Activated naive CD4-positive, alpha-beta T cell treated with anti-CD3 and anti-CD28 coated beads for 36 hours (primary cell): Measurements from ENCODE around the gene FBXO7. TPM values are rescaled to one million over a fixed set of nuclear protein-coding genes. Genes with fewer than 3 reads are reported as not detected.

Experiments used
- CTCF ChIA-PET: fragments of 350-600 bp; sonication (Branson Sonifier 250); formaldehyde crosslinking; loops from one replicate; lab custom pipeline; 2021; ENCODE audit warnings: antibody characterized with exemption; lab: Charles Lee
- DNase-seq: peaks from one replicate; pipeline ENCODE4 v3.0.0-alpha.2; 2020
- H3K27ac Mint-ChIP-seq: one replicate; pipeline ENCODE4 v1.8.0; 2021; ENCODE audit warnings: mild to moderate bottlenecking, mixed read lengths
- H3K27me3 Mint-ChIP-seq: one replicate; pipeline ENCODE4 v1.8.0; 2021; ENCODE audit warnings: low read depth, mixed read lengths
- H3K36me3 Mint-ChIP-seq: one replicate; pipeline ENCODE4 v1.8.0; 2021; ENCODE audit warnings: low read depth, mixed read lengths
- H3K4me1 Mint-ChIP-seq: one replicate; pipeline ENCODE4 v1.8.0; 2021; ENCODE audit warnings: low read depth, mixed read lengths
- H3K4me3 Mint-ChIP-seq: one replicate; pipeline ENCODE4 v1.8.0; 2021; ENCODE audit warnings: mild to moderate bottlenecking, moderate library complexity, mixed read lengths
- H3K9me3 Mint-ChIP-seq: one replicate; pipeline ENCODE4 v1.8.0; 2021; ENCODE audit warnings: mixed read lengths
- intact Hi-C: fragments of 100-400 bp; cut with micrococcal nuclease; formaldehyde crosslinking; loops from one replicate; pipeline ENCODE4 v1.15.1; 2023
- total RNA-seq, 2 experiments: library from RNA; stranded (reverse); gene quantifications; one replicate each; pipeline ENCODE4 v1.2.3, GENCODE V29; 2021

Gene FBXO7
- total RNA-seq, 2 experiments from 2014 or later, result 62.5 to 65.9 TPM

DNA sequence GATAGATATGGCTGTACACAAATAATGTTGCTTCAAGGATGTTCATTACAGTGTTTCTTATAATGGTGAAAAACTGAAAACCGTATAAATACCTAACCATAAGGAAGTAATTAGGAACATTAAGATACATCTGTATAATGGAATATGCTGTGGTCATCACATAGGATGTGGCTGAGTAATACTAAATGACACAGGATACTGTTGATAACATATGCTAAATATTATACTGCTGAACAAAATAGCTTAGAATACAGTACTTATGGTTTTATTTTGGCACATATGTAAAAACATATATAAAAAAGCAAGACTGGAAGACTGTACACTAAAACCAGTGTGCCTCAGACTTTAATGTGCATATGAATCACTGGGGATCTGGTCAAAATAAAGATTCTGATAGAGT lies 43.8 kb downstream of the FBXO7 start:
- Mint-ChIP-seq H3K36me3 (no peaks in the 10 kb centered on the region), H3K27me3 (no peaks in the 10 kb centered on the region), H3K4me3 (no peak overlapping the region), H3K9me3 (no peaks in the 10 kb centered on the region), H3K27ac (no peak overlapping the region), H3K4me1 (no peaks in the 10 kb centered on the region)
- intact Hi-C loops, result loop anchor here (5.0 kb wide), 1 partner anchor 541 kb away; no protein-coding TSS in a partner anchor
- no peak for DNase-seq
- CTCF ChIA-PET, result interaction anchor here (0.6 kb wide), 1 partner anchor 245 kb away, joined by 5 read pairs; no protein-coding TSS in a partner anchor

DNA sequence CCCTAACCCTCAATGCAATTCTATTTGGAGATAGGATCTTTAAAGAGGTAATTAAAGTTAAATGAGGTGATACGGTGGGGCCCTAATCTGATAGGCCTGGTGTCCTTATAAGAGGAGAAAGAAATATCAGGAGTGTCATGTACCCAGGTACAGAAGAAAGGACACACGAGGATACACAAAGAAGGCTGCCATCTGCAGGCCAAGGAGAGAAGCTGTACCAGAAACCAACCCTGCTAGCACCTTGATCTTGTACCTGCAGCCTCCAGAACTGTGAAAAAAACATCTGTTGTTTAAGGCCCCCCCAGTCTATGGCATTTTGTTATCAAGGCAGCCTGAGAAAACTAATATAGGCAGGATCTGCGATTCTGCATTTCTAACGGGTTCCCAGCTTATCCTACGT lies 44.2 kb downstream of the FBXO7 start:
- Mint-ChIP-seq H3K4me3 (no peak overlapping the region), H3K27me3 (no peaks in the 10 kb centered on the region), H3K9me3 (no peaks in the 10 kb centered on the region), H3K36me3 (no peaks in the 10 kb centered on the region), H3K4me1 (no peaks in the 10 kb centered on the region), H3K27ac (no peak overlapping the region)
- CTCF ChIA-PET, result interaction anchor here (0.6 kb wide), 1 partner anchor 245 kb away, joined by 5 read pairs; no protein-coding TSS in a partner anchor
- intact Hi-C loops, result loop anchor here (1.0 to 5.0 kb wide), 2 partner anchors 45 to 542 kb away; partner anchors contain the start of gene FBXO7
- DNase-seq, result peak; percentile 30

GRCh38 chr22:32520612-32521011 lies 46.0 kb downstream of the FBXO7 start:
- no peak for DNase-seq
- Mint-ChIP-seq H3K27me3 (no peaks in the 10 kb centered on the region), H3K36me3 (no peaks in the 10 kb centered on the region), H3K27ac (no peak overlapping the region), H3K9me3 (no peaks in the 10 kb centered on the region), H3K4me3 (no peak overlapping the region), H3K4me1 (no peaks in the 10 kb centered on the region)
- intact Hi-C loops, result no loop called here
- CTCF ChIA-PET, result interaction anchor here (2.0 kb wide), 1 partner anchor 276 kb away, joined by 6 read pairs; no protein-coding TSS in a partner anchor

DNA sequence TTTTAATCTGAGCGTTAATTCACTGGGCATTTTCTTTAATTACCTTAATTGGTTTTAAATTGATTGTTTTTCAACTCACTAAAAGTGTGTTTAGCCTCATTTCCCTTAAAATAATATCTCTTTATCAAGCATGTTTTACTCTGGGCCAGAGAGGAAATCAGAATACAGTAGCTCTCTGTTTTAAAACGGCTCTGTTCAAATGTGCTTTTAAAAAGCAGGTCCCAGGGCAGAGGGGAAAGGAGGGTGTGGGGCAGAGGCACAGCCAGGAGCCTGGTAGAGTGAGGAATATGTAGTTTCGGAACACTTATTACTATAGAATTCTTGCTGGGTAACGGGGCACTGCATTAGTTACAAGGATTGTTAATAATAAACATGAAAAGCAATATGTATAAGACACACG lies 47.6 kb downstream of the FBXO7 start:
- H3K27me3 Mint-ChIP-seq, result no peaks in the 10 kb centered on the region
- no peaks in the 10 kb centered on the region for H3K4me1 Mint-ChIP-seq
- H3K4me3 Mint-ChIP-seq, result no peak overlapping the region
- no peaks in the 10 kb centered on the region for H3K9me3 Mint-ChIP-seq
- no peak overlapping the region for H3K27ac Mint-ChIP-seq
- CTCF ChIA-PET, result interaction anchor here (2.0 kb wide), 1 partner anchor 275 kb away, joined by 6 read pairs; no protein-coding TSS in a partner anchor
- no peaks in the 10 kb centered on the region for H3K36me3 Mint-ChIP-seq
- no peak for DNase-seq
- intact Hi-C loops, result no loop called here

GRCh38 chr22:32527756-32528155 lies 53.1 kb downstream of the FBXO7 start:
- DNase-seq, result no peak
- CTCF ChIA-PET, result interaction anchor here (1.4 to 4.6 kb wide), 5 partner anchors 129 to 459 kb away, joined by 3 to 45 read pairs (median 7); no protein-coding TSS in a partner anchor
- Mint-ChIP-seq H3K9me3 (no peaks in the 10 kb centered on the region), H3K4me3 (no peak overlapping the region), H3K4me1 (no peaks in the 10 kb centered on the region), H3K36me3 (no peaks in the 10 kb centered on the region), H3K27me3 (no peaks in the 10 kb centered on the region), H3K27ac (no peak overlapping the region)
- intact Hi-C loops, result loop anchor here (5.0 kb wide), 2 partner anchors 135 to 460 kb away; no protein-coding TSS in a partner anchor

DNA sequence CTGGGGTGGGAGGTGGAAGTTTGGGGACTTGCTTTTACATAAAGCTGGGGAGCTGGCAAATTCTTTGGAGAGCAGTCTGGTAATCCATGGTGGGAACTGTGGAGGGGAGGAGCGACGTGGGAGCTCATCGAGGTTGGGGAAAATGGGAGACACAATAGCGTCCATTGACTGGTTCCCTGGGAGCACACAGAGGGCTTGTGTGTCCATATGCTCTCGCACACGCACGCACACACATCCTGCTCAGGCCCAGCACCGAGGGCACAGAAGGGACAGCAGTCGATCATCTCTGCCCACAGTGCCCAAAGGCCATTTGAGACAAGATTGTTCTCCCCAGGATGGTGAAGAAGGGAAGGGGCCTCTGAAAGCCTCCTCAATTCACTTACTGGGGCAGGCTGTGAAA lies 53.7 kb downstream of the FBXO7 start:
- DNase-seq, result no peak
- Mint-ChIP-seq H3K4me3 (no peak overlapping the region), H3K9me3 (no peaks in the 10 kb centered on the region), H3K36me3 (no peaks in the 10 kb centered on the region), H3K27ac (no peak overlapping the region), H3K27me3 (no peaks in the 10 kb centered on the region), H3K4me1 (no peaks in the 10 kb centered on the region)
- CTCF ChIA-PET, result interaction anchor here (0.6 to 4.6 kb wide), 12 partner anchors 11 to 642 kb away, joined by 3 to 45 read pairs (median 5); no protein-coding TSS in a partner anchor
- intact Hi-C loops, result loop anchor here (5.0 kb wide), 2 partner anchors 134 to 459 kb away; no protein-coding TSS in a partner anchor

DNA sequence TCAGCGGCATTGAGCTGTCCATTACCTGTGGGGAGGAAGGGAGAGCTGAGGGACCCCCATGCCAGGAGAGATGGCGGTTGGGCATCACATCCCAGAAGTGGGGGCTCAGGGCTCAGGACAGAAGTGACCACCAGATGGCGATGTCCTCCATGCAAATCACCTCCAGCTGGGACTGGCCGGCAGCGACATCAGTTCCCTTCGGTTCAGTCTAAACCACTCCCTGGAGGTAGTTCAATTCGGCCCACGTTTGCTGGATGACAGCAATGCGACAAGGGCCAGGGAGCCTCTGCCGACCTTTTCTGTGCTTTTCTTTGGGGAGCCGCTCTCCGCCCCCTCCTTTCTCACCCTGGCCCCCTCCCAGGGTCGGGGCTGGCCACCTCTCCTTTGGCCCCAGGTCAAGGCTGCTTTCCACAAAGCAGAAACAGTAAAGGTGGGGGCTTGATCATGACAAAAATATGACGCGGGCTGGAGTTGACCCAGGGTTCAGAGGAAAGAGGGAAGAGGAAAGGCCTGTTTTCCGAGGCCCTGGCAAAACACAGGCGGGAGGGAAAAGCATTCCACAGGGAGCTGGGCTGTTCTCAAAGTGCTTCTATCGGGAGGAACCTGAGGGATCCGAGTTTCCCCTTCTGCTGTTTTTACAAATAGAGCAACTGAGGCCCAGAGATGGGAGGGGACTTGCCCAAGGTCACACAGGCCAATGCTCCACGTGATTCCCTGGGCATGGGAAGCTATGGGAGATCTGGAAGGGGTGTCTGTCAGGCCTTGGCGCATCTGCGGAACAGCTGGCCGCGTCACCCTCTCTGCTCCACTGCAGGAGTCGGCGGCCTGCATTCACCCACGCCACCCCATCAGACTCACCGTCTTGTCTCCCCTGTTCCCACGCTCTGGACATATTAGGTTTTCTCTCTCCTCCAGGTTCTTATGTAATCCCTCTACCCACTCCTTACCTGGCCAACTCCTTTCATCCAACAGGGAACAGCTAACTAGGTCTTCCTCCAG lies 54.7 kb downstream of the FBXO7 start:
- peak; percentile 83 for DNase-seq
- Mint-ChIP-seq H3K27ac (no peak overlapping the region), H3K27me3 (no peaks in the 10 kb centered on the region), H3K36me3 (no peaks in the 10 kb centered on the region), H3K4me3 (no peak overlapping the region), H3K9me3 (no peaks in the 10 kb centered on the region), H3K4me1 (no peaks in the 10 kb centered on the region)
- CTCF ChIA-PET, result interaction anchor here (0.6 to 4.6 kb wide), 18 partner anchors 9 to 643 kb away, joined by 3 to 45 read pairs (median 4); no protein-coding TSS in a partner anchor
- intact Hi-C loops, result loop anchor here (1.0 to 5.0 kb wide), 4 partner anchors 133 to 471 kb away; no protein-coding TSS in a partner anchor

DNA sequence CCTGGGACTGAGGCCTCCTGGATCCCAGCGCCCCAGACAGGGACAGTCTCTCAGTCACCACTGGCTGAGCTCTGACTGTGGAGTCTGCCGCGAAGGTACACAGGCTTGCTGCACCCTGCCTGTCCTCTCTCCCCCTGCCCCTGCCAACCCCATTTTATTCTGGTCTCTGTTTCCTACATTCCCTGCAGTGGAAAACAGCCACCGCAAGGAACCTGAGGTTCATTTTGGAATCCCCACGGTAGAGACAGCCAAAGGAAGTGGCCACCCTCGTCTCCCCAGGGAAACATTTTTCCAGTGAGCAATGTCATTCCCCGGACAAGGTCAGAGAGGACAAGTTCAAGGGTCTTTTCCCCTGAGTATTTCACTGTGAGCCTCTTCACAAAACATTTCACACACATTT lies 56.6 kb downstream of the FBXO7 start:
- intact Hi-C loops, result loop anchor here (10.0 kb wide), 1 partner anchor 114 kb away; no protein-coding TSS in a partner anchor

DNA sequence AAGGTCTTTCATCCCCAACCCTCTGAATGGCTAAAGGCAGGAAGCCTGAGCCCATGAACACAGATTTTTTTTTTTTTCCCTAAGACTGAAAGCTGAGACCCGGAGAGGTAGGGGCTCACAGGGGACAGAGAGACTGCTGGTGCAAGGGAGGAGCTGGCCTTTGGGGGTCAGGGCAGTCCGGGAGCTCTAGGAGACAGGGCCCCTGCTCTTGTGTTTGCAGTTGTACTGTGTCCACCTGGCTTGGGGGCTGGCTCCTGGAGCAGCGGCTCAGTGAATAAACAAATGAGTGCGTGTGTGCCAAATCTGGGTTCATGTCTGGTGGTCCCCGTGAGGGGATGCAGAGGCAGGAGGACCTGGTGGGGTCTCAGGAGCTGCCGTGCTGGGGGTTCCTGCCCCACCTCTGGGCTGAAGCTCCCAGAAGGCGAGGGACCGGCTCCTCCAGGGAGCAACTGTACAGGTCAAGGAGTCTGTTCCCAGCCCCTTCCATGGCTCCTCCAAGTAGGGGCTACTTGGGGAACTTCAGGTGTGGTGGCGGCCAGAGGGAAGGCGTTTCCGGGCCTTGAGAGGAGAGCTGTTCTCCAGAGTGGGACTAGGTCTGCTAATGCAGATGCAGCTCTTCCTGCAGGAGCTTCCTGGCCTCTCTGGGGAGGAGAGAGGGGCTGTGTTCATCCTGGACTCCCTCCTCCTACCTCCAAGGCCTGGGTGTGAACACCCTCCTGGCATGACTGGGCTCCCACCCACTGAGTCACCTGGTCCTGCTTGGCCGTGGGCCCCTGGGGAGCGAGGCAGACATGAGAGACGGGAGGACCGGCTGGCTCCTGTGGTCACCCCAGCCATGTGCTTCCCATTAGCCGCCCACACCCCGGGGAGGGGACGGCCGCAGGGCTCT lies 57.6 kb downstream of the FBXO7 start:
- intact Hi-C loops, result loop anchor here (10.0 kb wide), 1 partner anchor 113 kb away; no protein-coding TSS in a partner anchor
- Mint-ChIP-seq H3K9me3 (no peaks in the 10 kb centered on the region), H3K4me3 (no peak overlapping the region), H3K27ac (no peak overlapping the region), H3K27me3 (no peaks in the 10 kb centered on the region), H3K36me3 (no peaks in the 10 kb centered on the region), H3K4me1 (no peaks in the 10 kb centered on the region)
- CTCF ChIA-PET, result interaction anchor here (0.6 to 1.3 kb wide), 3 partner anchors 33 to 359 kb away, joined by 3 to 4 read pairs (median 3); no protein-coding TSS in a partner anchor
- no peak for DNase-seq

More for the DNA sequence above, 56.6 kb downstream of the FBXO7 start:
- no peaks in the 10 kb centered on the region for H3K4me1 Mint-ChIP-seq
- no peak for DNase-seq
- CTCF ChIA-PET, result interaction anchor here (0.6 to 1.3 kb wide), 3 partner anchors 32 to 360 kb away, joined by 3 to 4 read pairs (median 3); no protein-coding TSS in a partner anchor
- H3K27ac Mint-ChIP-seq, result no peak overlapping the region
- H3K27me3 Mint-ChIP-seq, result no peaks in the 10 kb centered on the region
- no peaks in the 10 kb centered on the region for H3K36me3 Mint-ChIP-seq
- H3K4me3 Mint-ChIP-seq, result no peak overlapping the region
- no peaks in the 10 kb centered on the region for H3K9me3 Mint-ChIP-seq

- Mint-ChIP-seq H3K4me1 (no peaks in the 10 kb centered on the region), H3K36me3 (no peaks in the 10 kb centered on the region), H3K27me3 (no peaks in the 10 kb centered on the region), H3K9me3 (no peaks in the 10 kb centered on the region), H3K27ac (no peak overlapping the region), H3K4me3 (no peak overlapping the region)
- CTCF ChIA-PET, result interaction anchor here (1.3 kb wide), 1 partner anchor 264 kb away, joined by 4 read pairs; no protein-coding TSS in a partner anchor
- no peak for DNase-seq
- intact Hi-C loops, result loop anchor here (10.0 kb wide), 1 partner anchor 112 kb away; no protein-coding TSS in a partner anchor
These were observed 58.2 kb downstream of the FBXO7 start for GRCh38 chr22:32532820-32533128.

DNA sequence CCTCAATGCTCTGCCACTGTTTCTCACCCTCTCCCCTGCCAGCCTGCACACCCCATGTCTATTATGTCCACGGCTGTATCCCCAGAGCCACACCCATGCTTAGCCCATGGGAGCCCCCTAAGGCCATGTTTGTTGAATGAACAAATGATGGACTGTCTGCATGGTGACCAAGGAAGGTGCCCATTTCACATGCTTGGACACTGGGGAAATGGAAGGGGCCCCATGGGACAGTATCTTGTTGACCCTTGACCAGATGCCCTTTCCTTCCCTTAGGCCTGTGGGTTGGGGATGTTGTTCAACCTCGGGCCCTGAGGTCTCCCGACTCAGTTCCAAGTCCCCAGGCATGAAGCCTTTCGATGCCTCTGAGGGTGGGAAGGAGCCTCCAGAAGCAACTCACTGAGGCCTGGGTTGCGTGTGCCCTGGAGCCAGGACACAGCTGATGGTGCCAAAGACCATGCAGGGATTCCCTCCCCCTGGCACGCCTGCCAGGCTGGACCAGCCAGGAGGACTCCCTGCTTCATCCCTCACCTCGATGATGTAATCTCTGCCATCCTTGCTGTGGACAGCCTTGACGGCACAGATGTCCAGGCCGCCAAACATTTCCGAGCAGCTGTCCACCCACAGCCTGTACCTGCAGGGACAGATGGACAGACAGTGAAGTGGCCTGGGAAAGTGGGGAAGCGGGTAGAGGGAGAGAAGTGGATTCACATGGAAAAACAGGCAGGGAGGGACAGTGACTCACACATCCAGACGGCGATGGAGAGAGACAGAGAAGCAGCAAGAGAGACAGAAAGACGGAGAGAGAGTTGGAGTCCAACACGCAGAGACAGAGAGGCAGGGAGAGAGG lies 58.9 kb downstream of the FBXO7 start:
- DNase-seq, result no peak
- no peak overlapping the region for H3K27ac Mint-ChIP-seq
- H3K4me3 Mint-ChIP-seq, result no peak overlapping the region
- intact Hi-C loops, result loop anchor here (10.0 kb wide), 1 partner anchor 111 kb away; no protein-coding TSS in a partner anchor
- H3K36me3 Mint-ChIP-seq, result no peaks in the 10 kb centered on the region
- no peaks in the 10 kb centered on the region for H3K4me1 Mint-ChIP-seq
- CTCF ChIA-PET, result no interaction called here
- H3K27me3 Mint-ChIP-seq, result no peaks in the 10 kb centered on the region
- no peaks in the 10 kb centered on the region for H3K9me3 Mint-ChIP-seq
